MCF 10A (cell line): ENCODE results near the gene RFX5. TPM values are rescaled to one million over a fixed set of nuclear protein-coding genes. Genes with fewer than 3 reads are reported as not detected.

Source experiments
- BruUV-seq: library from RNA; stranded (reverse); fragments of 400-500 nt; replicated peaks from 2 replicates; lab custom pipeline; 2021; lab: Mats Ljungman, UMichigan
- CTCF ChIA-PET: fragments of 300-600 bp; sonication (Branson Sonifier 250); formaldehyde crosslinking; extraction: SDS; loops from one replicate; lab custom pipeline; 2021; ENCODE audit warnings: antibody characterized with exemption, inconsistent platforms; lab: Yijun Ruan, JAX
- POLR2A ChIA-PET: fragments of 300-600, 350-650 bp; sonication (Branson Sonifier 250); formaldehyde crosslinking; extraction: SDS; loops from one replicate; lab custom pipeline; 2020; ENCODE audit warnings: antibody characterized with exemption, inconsistent platforms; lab: Yijun Ruan, JAX
- DNase-seq: peaks from one replicate; pipeline ENCODE4 v3.0.0-alpha.2; 2018; ENCODE audit not compliant: unreplicated experiment
- H3K27ac Mint-ChIP-seq: one replicate; pipeline ENCODE4 v1.8.0; 2022; ENCODE audit warnings: mild to moderate bottlenecking, low read depth, mixed read lengths; ENCODE audit not compliant: unreplicated experiment
- H3K27me3 Mint-ChIP-seq: one replicate; pipeline ENCODE4 v1.8.0; 2022; ENCODE audit warnings: mixed read lengths; ENCODE audit not compliant: insufficient read depth, unreplicated experiment
- H3K36me3 Mint-ChIP-seq: one replicate; pipeline ENCODE4 v1.8.0; 2022; ENCODE audit warnings: mild to moderate bottlenecking, moderate library complexity, mixed read lengths; ENCODE audit not compliant: insufficient read depth, unreplicated experiment
- H3K4me1 Mint-ChIP-seq: one replicate; pipeline ENCODE4 v1.8.0; 2022; ENCODE audit warnings: mixed read lengths; ENCODE audit not compliant: insufficient read depth, unreplicated experiment
- H3K4me3 Mint-ChIP-seq: one replicate; pipeline ENCODE4 v1.8.0; 2022; ENCODE audit warnings: mild to moderate bottlenecking, moderate library complexity, mixed read lengths; ENCODE audit not compliant: unreplicated experiment
- H3K9me3 Mint-ChIP-seq: one replicate; pipeline ENCODE4 v1.8.0; 2022; ENCODE audit warnings: mixed read lengths; ENCODE audit not compliant: unreplicated experiment
- intact Hi-C: fragments of 100-400 bp; cut with micrococcal nuclease; formaldehyde crosslinking; loops from 2 replicates; pipeline ENCODE4 v1.14.1; 2022
- total RNA-seq: library from RNA; stranded (reverse); gene quantifications from 2 replicates; pipeline ENCODE4 v1.2.3, GENCODE V29; 2022
- TF ChIP-seq, protein P1 (sequence below): fragments of 200-600 bp; IDR thresholded peaks from one replicate; pipeline ENCODE4 v1.8.0; 2022; ENCODE audit warnings: antibody characterized with exemption, mild to moderate bottlenecking; ENCODE audit not compliant: unreplicated experiment

The RFX5 gene
- total RNA-seq, 1 experiment from 2014 or later, result 26.5 TPM

GRCh38 chr1:151340870-151341754 lies 5.9 kb downstream of the RFX5 start:
- TF ChIP-seq, protein P1, sequence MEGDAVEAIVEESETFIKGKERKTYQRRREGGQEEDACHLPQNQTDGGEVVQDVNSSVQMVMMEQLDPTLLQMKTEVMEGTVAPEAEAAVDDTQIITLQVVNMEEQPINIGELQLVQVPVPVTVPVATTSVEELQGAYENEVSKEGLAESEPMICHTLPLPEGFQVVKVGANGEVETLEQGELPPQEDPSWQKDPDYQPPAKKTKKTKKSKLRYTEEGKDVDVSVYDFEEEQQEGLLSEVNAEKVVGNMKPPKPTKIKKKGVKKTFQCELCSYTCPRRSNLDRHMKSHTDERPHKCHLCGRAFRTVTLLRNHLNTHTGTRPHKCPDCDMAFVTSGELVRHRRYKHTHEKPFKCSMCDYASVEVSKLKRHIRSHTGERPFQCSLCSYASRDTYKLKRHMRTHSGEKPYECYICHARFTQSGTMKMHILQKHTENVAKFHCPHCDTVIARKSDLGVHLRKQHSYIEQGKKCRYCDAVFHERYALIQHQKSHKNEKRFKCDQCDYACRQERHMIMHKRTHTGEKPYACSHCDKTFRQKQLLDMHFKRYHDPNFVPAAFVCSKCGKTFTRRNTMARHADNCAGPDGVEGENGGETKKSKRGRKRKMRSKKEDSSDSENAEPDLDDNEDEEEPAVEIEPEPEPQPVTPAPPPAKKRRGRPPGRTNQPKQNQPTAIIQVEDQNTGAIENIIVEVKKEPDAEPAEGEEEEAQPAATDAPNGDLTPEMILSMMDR, result peak; percentile 74
- H3K36me3 Mint-ChIP-seq, result peaks cover 10% of the 10 kb centered on the region
- BruUV-seq, result no TSS peak
- CTCF ChIA-PET, result interaction anchor here (0.5 to 11.3 kb wide), 59 partner anchors 8 to 1003 kb away, joined by 3 to 566 read pairs (median 5); partner anchors contain the start of genes PI4KB, PSMB4, PSMD4 and SELENBP1
- intact Hi-C loops, result loop anchor here (1.0 kb wide), 7 partner anchors 13 to 394 kb away; partner anchors contain the start of genes PSMB4 and PSMD4
- no peak overlapping the region for H3K4me3 Mint-ChIP-seq
- peaks cover 11% of the 10 kb centered on the region for H3K4me1 Mint-ChIP-seq
- POLR2A ChIA-PET, result interaction anchor here (0.6 to 6.1 kb wide), 22 partner anchors 11 to 176 kb away, joined by 3 to 102 read pairs (median 4); partner anchors contain the start of genes LYSMD1, PI4KB, PIP5K1A and PSMB4
- peak; percentile 94 for DNase-seq
- no peaks in the 10 kb centered on the region for H3K27me3 Mint-ChIP-seq
- no peaks in the 10 kb centered on the region for H3K9me3 Mint-ChIP-seq
- H3K27ac Mint-ChIP-seq, result no peak overlapping the region

DNA sequence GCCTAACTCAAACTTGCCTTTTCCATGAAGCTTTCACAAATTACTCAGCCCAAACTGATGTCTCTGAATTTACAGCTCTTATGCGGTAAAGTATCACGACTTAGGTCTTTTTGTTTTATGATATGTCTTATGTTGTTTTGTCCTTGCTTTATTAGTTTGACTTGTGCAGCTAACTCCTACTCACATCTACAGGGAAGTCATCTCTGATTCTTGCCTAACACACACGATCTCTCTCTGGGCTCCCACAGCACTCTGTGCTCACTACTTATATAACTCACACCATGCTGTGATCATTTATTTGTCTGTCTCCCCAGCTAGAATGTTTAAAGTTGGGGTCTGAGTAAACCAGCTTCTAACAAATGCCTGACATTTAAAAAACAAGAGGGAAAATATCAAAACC lies 10.5 kb downstream of the RFX5 start:
- no TSS peak for BruUV-seq
- no peak overlapping the region for H3K27ac Mint-ChIP-seq
- POLR2A ChIA-PET, result interaction anchor here (0.6 to 6.1 kb wide), 8 partner anchors 9 to 36 kb away, joined by 3 to 102 read pairs (median 4); partner anchors contain the start of genes PI4KB and RFX5

DNA sequence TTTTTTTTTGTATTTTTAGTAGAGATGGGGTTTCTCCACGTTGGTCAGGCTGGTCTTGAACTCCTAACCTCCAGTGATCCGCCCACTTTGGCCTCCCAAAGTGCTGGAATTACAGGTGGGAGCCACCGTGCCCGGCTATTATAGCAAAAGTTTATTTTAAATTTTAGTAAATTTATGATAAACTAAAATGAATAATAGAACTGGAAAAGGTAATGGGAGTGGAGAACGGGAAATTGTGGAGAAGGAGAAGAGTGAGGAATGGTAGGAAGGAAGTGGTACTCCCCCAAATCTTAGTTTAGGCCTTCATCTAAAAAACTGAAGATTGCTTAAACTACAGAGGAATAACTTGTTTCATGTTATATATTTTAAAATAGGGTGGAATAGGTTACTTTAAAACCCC lies 12.2 kb downstream of the RFX5 start:
- Mint-ChIP-seq H3K36me3 (no peaks in the 10 kb centered on the region), H3K27me3 (no peaks in the 10 kb centered on the region), H3K4me1 (no peaks in the 10 kb centered on the region), H3K4me3 (no peak overlapping the region), H3K9me3 (no peaks in the 10 kb centered on the region), H3K27ac (no peak overlapping the region)
- ChIA-PET POLR2A (interaction anchor here (1.2 kb wide), 1 partner anchor 34 kb away, joined by 3 read pairs; no protein-coding TSS in a partner anchor), CTCF (interaction anchor here (1.5 to 11.3 kb wide), 3 partner anchors 9 to 34 kb away, joined by 3 to 566 read pairs (median 10); no protein-coding TSS in a partner anchor)
- DNase-seq, result no peak
- no TSS peak for BruUV-seq
- intact Hi-C loops, result no loop called here
- TF ChIP-seq, protein P1, result no peak

More for the DNA sequence above, 10.5 kb downstream of the RFX5 start:
- no peaks in the 10 kb centered on the region for H3K27me3 Mint-ChIP-seq
- H3K36me3 Mint-ChIP-seq, result no peaks in the 10 kb centered on the region
- no peak for DNase-seq
- H3K4me1 Mint-ChIP-seq, result peaks cover 6% of the 10 kb centered on the region
- H3K4me3 Mint-ChIP-seq, result no peak overlapping the region
- H3K9me3 Mint-ChIP-seq, result no peaks in the 10 kb centered on the region
- intact Hi-C loops, result no loop called here
- TF ChIP-seq, protein P1, result no peak
- CTCF ChIA-PET, result interaction anchor here (0.6 to 11.3 kb wide), 6 partner anchors 10 to 138 kb away, joined by 3 to 566 read pairs (median 54); partner anchors contain the start of gene PI4KB
